HL-60/S4 treated with phorbol 12-myristate 13-acetate at 8.2 ng/mL for 4 days and 3 days (cell line): ENCODE data around the gene ADARB1.

ENCODE experiments used
- in situ Hi-C: fragments of 300-500 bp; cut with MboI; formaldehyde crosslinking; loops from 2 replicates; pipeline ENCODE4 v1.15.0; 2022; ENCODE audit warnings: low sequenced_read_pairs

ADARB1 gene

GRCh38 chr21:45246386-45247320, 172.3 kb downstream of the ADARB1 start:
- in situ Hi-C loops = no loop called here

- in situ Hi-C loops = no loop called here
These were observed 174.0 kb downstream of the ADARB1 start for GRCh38 chr21:45248301-45248892.

- in situ Hi-C loops = no loop called here
These were observed 174.6 kb downstream of the ADARB1 start for GRCh38 chr21:45248893-45249381.

GRCh38 chr21:45249626-45250025, 175.2 kb downstream of the ADARB1 start:
- in situ Hi-C loops = no loop called here

- in situ Hi-C loops = no loop called here
These were observed 175.9 kb downstream of the ADARB1 start for GRCh38 chr21:45250272-45250671.

- in situ Hi-C loops = no loop called here
These were observed 176.7 kb downstream of the ADARB1 start for GRCh38 chr21:45250914-45251634.

- in situ Hi-C loops = no loop called here
These were observed 177.5 kb downstream of the ADARB1 start for GRCh38 chr21:45251635-45252447.

GRCh38 chr21:45252448-45252925, 178.1 kb downstream of the ADARB1 start:
- in situ Hi-C loops = no loop called here

GRCh38 chr21:45253180-45253579, 178.8 kb downstream of the ADARB1 start:
- in situ Hi-C loops = no loop called here

GRCh38 chr21:45253633-45254459, 179.5 kb downstream of the ADARB1 start:
- in situ Hi-C loops = no loop called here

- in situ Hi-C loops = no loop called here
These were observed 180.1 kb downstream of the ADARB1 start for GRCh38 chr21:45254460-45254930.

GRCh38 chr21:45255381-45256020, 181.1 kb downstream of the ADARB1 start:
- in situ Hi-C loops = no loop called here

- in situ Hi-C loops = no loop called here
These were observed 181.9 kb downstream of the ADARB1 start for GRCh38 chr21:45256021-45256911.

GRCh38 chr21:45256912-45257672, 182.7 kb downstream of the ADARB1 start:
- in situ Hi-C loops = no loop called here

GRCh38 chr21:45257673-45258341, 183.4 kb downstream of the ADARB1 start:
- in situ Hi-C loops = no loop called here

- in situ Hi-C loops = no loop called here
These were observed 184.1 kb downstream of the ADARB1 start for GRCh38 chr21:45258466-45258865.
